Measurements from ENCODE around the gene DNAJC18. TPM values are rescaled to one million over a fixed set of nuclear protein-coding genes. Genes with fewer than 3 reads are reported as not detected.
"Not testable (repeated sequence)": the region's sequence is repeated elsewhere in the genome, so short reads cannot be mapped to it uniquely, and the experiment has no call there.

DNAJC18 gene
- total RNA-seq, 3 donors from 2014 or later = 4.2 to 10.3 (median 5.1) TPM

DNA sequence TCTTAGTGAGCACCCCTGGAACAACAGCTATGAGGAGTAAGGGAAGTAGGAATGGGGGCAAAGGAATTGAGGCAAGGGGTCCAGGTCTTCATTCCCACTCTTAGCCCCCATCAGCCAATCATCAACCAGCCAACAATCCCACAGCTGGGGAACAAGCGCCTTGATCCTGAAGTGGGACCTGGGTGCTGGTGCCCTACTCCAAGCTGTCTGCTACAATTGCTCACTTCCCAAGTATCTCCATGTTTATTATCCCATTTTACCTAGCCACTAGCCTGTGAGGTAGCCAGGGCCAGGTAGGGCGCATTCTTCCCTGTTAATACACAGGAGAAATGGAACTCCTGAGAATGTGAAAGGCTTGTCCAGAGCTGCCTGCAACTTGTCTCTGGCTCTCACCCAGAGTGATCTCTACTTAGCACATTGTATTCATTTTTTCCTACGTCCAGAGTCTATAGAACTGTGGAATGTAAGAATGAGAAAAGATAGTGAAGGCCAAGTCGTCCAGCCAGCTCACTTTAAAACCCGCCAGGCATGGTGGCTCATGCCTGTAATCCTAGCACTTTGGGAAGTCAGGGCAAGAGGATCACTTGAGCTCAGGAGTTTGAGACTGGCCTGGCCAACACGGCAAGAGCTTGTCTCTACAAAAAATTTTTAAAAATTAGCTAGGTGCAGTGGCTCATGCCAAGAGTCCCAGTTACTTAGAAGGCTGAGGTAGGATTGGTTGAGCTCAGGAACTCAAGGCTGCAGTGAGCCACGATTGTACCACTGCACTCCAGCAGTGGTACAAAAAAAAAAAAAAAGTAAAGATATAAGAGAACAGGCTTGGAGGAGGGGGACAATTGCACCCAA is 6.2 kb upstream of the DNAJC18 start:
- DNase-seq (no peak), ATAC-seq (no peak)
- intact Hi-C loops (cut with DNase I, micrococcal nuclease) = no loop called here
- Histone ChIP-seq H3K9me3 (no peaks in the 10 kb centered on the region), H3K4me1 (ENCODE audit: low read depth) (no peaks in the 10 kb centered on the region), H3K4me3 (no peak overlapping the region), H3K36me3 (ENCODE audit: low read depth) (no peaks in the 10 kb centered on the region)
- TF ChIP-seq, protein P1, sequence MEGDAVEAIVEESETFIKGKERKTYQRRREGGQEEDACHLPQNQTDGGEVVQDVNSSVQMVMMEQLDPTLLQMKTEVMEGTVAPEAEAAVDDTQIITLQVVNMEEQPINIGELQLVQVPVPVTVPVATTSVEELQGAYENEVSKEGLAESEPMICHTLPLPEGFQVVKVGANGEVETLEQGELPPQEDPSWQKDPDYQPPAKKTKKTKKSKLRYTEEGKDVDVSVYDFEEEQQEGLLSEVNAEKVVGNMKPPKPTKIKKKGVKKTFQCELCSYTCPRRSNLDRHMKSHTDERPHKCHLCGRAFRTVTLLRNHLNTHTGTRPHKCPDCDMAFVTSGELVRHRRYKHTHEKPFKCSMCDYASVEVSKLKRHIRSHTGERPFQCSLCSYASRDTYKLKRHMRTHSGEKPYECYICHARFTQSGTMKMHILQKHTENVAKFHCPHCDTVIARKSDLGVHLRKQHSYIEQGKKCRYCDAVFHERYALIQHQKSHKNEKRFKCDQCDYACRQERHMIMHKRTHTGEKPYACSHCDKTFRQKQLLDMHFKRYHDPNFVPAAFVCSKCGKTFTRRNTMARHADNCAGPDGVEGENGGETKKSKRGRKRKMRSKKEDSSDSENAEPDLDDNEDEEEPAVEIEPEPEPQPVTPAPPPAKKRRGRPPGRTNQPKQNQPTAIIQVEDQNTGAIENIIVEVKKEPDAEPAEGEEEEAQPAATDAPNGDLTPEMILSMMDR (IDR thresholded peaks at IDR 0.05) = no peak

- no peaks in the 10 kb centered on the region for H3K9me3 ChIP-seq
- no peak overlapping the region for H3K4me3 ChIP-seq
- ATAC-seq = no peak
- intact Hi-C loops (cut with DNase I, micrococcal nuclease) = no loop called here
- TF ChIP-seq, protein P1 (IDR thresholded peaks at IDR 0.05) = no peak
- DNase-seq = no peak
- H3K36me3 ChIP-seq (ENCODE audit: low read depth) = no peaks in the 10 kb centered on the region
- peaks cover 3% of the 10 kb centered on the region for H3K4me1 ChIP-seq (ENCODE audit: low read depth)
These were observed 4.6 kb upstream of the DNAJC18 start for GRCh38 chr5:139443831-139444453.

GRCh38 chr5:139440416-139440815 is 1.1 kb upstream of the DNAJC18 start:
- ATAC-seq; DNase-seq; H3K9me3 ChIP-seq; H3K36me3 ChIP-seq (ENCODE audit: low read depth); H3K4me1 ChIP-seq (ENCODE audit: low read depth); H3K4me3 ChIP-seq; intact Hi-C loops (cut with DNase I, micrococcal nuclease): not testable (repeated sequence)

- Histone ChIP-seq H3K4me1 (ENCODE audit: low read depth) (peaks cover 3% of the 10 kb centered on the region), H3K4me3 (no peak overlapping the region), H3K36me3 (ENCODE audit: low read depth) (no peaks in the 10 kb centered on the region), H3K9me3 (no peaks in the 10 kb centered on the region)
- intact Hi-C loops (cut with DNase I, micrococcal nuclease) = no loop called here
- TF ChIP-seq, protein P1 (IDR thresholded peaks at IDR 0.05) = no peak
- ATAC-seq (no peak), DNase-seq (no peak)
These were observed 665 bp downstream of the DNAJC18 start for GRCh38 chr5:139438707-139439012.

- intact Hi-C loops (cut with DNase I, micrococcal nuclease) = no loop called here
- no peak for DNase-seq
These were observed 3.6 kb downstream of the DNAJC18 start for GRCh38 chr5:139435676-139436075.

DNA sequence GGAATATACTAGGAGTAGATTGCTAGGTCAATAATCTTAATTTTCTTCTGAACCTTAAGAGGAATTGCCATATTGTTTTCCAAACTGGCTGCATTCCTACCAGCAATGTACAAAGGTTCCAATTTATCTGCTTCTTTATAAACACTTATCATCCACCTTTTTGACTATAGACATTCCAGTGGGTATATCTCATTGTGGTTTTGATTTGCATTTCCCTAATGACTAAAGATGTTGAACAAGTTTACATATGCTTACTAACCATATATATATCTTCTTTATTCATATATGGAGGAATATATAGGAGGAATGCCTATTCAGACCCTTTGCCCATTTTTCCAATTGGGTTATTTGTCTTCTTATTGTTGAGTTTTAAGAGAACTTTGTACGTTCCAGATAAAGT is 7.6 kb downstream of the DNAJC18 start:
- no peak for DNase-seq
- TF ChIP-seq, protein P1 (IDR thresholded peaks at IDR 0.05) = no peak
- Histone ChIP-seq H3K9me3 (no peaks in the 10 kb centered on the region), H3K4me1 (ENCODE audit: low read depth) (no peaks in the 10 kb centered on the region), H3K36me3 (ENCODE audit: low read depth) (no peaks in the 10 kb centered on the region), H3K4me3 (no peak overlapping the region)
- intact Hi-C loops (cut with DNase I, micrococcal nuclease) = no loop called here
- no peak for ATAC-seq

More at GRCh38 chr5:139435676-139436075, 3.6 kb downstream of the DNAJC18 start:
- Histone ChIP-seq H3K36me3 (ENCODE audit: low read depth) (no peaks in the 10 kb centered on the region), H3K4me3 (no peak overlapping the region), H3K4me1 (ENCODE audit: low read depth) (peaks cover 3% of the 10 kb centered on the region), H3K9me3 (no peaks in the 10 kb centered on the region)
- no peak for ATAC-seq
- TF ChIP-seq, protein P1 (IDR thresholded peaks at IDR 0.05) = no peak
